ENCODE measurements around the gene SHB.
A peak's percentile ranks its signal among the peaks of the same experiment; 100 is the strongest.

The SHB gene

DNA sequence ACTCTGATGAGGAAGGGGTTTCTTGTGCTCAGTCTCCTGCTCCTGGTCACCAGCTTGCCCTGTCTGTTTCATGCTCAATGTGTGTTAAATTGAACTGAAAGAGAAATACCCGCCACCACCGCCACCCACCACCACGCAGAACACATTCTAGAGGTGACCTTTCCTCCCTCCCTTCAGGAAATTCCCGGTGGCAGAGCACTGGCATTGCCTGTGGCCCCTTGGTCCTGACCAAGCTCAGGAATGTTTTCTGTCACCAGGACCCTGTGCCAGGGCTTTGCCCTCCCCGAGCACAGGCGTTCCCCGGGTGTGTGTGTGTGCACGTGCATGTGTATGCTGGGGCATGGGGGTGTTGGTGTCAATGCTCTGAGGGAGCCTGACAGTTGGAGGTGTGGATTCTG is 154.9 kb downstream of the SHB start:
- Histone ChIP-seq H3K4me2 (ENCODE audit: low read length) (no peak overlapping the region), H3K4me1 (ENCODE audit: insufficient read depth, low read length, severe bottlenecking) (peaks cover 15% of the 10 kb centered on the region), H3F3A (ENCODE audit: insufficient read depth, low read length) (no peaks in the 10 kb centered on the region), H3K9me2 (ENCODE audit: low read depth, low read length) (no peaks in the 10 kb centered on the region), H4K20me1 (ENCODE audit: insufficient read depth, low read length) (no peaks in the 10 kb centered on the region), H3K79me2 (ENCODE audit: insufficient read depth, low read length) (no peaks in the 10 kb centered on the region), H3K9ac (ENCODE audit: low read length) (no peak overlapping the region), H3K27me3 (ENCODE audit: insufficient read depth, low read length) (no peaks in the 10 kb centered on the region), H3K9me3 (ENCODE audit: low read length) (no peaks in the 10 kb centered on the region), H2AFZ (ENCODE audit: low read length) (no peak overlapping the region), H3K36me3 (ENCODE audit: insufficient read depth, low read length) (no peaks in the 10 kb centered on the region), H3K4me3 (ENCODE audit: low read depth, low read length, poor library complexity, severe bottlenecking) (no peak overlapping the region), H3K27ac (ENCODE audit: low read depth, low read length, poor library complexity, severe bottlenecking) (no peak overlapping the region)
- no peak for TF ChIP-seq EZH2 (IDR thresholded peaks at IDR 0.05; ENCODE audit: borderline replicate concordance, low read length)
- TF ChIP-seq, protein P1, sequence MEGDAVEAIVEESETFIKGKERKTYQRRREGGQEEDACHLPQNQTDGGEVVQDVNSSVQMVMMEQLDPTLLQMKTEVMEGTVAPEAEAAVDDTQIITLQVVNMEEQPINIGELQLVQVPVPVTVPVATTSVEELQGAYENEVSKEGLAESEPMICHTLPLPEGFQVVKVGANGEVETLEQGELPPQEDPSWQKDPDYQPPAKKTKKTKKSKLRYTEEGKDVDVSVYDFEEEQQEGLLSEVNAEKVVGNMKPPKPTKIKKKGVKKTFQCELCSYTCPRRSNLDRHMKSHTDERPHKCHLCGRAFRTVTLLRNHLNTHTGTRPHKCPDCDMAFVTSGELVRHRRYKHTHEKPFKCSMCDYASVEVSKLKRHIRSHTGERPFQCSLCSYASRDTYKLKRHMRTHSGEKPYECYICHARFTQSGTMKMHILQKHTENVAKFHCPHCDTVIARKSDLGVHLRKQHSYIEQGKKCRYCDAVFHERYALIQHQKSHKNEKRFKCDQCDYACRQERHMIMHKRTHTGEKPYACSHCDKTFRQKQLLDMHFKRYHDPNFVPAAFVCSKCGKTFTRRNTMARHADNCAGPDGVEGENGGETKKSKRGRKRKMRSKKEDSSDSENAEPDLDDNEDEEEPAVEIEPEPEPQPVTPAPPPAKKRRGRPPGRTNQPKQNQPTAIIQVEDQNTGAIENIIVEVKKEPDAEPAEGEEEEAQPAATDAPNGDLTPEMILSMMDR (IDR thresholded peaks at IDR 0.05; ENCODE audit: low read length) = no peak

DNA sequence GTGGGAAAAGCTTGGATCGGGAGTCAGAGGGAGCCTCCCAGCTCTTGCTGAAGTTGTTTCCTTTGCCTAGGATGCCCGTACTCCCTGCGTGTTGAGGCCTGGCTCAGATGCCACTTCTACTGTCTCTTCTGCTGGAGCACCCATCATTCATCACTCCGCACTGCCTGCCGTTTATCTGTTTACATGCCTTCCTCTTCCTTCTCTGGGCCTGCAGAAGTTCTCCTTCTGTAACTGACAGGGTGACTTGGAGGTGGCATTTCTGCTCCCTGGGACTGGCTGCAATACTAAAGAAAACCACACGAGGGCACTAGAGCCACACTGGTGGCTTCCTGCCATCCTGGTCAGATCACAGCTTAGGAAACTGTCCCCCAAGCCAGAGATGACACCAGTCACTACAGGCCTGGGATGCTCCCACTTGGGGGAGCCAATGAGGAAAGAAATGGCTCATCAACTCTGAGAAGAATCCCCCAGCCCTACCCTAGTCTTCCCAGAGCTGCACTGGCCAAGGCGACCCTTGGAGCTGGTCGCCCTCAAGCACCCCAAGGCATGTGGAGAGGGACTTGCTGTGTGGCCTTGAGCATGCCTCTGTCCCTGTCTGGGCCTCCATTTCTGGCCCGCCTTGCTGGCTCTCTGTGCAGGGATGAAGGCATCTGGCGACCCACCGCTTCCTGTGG is 155.4 kb downstream of the SHB start:
- Histone ChIP-seq H3K4me2 (ENCODE audit: low read length) (no peak overlapping the region), H3K9me3 (ENCODE audit: low read length) (no peaks in the 10 kb centered on the region), H3K27me3 (ENCODE audit: insufficient read depth, low read length) (no peaks in the 10 kb centered on the region), H3F3A (ENCODE audit: insufficient read depth, low read length) (no peaks in the 10 kb centered on the region), H3K9me2 (ENCODE audit: low read depth, low read length) (no peaks in the 10 kb centered on the region), H3K9ac (ENCODE audit: low read length) (no peak overlapping the region), H3K4me3 (ENCODE audit: low read depth, low read length, poor library complexity, severe bottlenecking) (no peak overlapping the region), H3K79me2 (ENCODE audit: insufficient read depth, low read length) (no peaks in the 10 kb centered on the region), H3K36me3 (ENCODE audit: insufficient read depth, low read length) (no peaks in the 10 kb centered on the region), H2AFZ (ENCODE audit: low read length) (no peak overlapping the region), H3K27ac (ENCODE audit: low read depth, low read length, poor library complexity, severe bottlenecking) (no peak overlapping the region), H3K4me1 (ENCODE audit: insufficient read depth, low read length, severe bottlenecking) (peaks cover 15% of the 10 kb centered on the region), H4K20me1 (ENCODE audit: insufficient read depth, low read length) (no peaks in the 10 kb centered on the region)
- TF ChIP-seq, protein P1 (IDR thresholded peaks at IDR 0.05; ENCODE audit: low read length) = peak; percentile 98
- TF ChIP-seq EZH2 (IDR thresholded peaks at IDR 0.05; ENCODE audit: borderline replicate concordance, low read length) = no peak

DNA sequence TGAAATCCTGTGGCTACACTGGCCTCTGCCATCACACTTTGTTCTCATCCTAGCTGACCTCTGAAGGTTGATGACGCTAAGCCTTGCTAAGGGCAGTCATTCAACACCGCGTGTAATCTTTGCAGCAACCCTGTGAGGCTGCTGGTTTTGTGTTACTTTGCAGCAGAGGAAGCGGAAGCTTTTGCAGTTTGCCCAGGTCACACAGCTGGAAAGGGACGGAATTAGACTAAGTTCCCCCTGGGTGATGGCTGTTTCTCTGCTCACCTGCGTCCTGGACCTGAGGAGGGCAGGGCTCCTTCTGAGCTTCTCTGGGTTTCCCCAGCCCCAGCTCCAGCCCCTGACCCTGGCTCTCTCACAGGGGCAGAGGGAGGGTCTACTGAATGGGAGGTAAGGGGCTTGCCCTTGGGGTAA is 157.8 kb downstream of the SHB start:
- Histone ChIP-seq H3K4me1 (ENCODE audit: insufficient read depth, low read length, severe bottlenecking) (peaks cover 15% of the 10 kb centered on the region), H3K9me2 (ENCODE audit: low read depth, low read length) (no peaks in the 10 kb centered on the region), H3K79me2 (ENCODE audit: insufficient read depth, low read length) (no peaks in the 10 kb centered on the region), H3K4me2 (ENCODE audit: low read length) (peak overlapping the region; percentile 74), H3K9me3 (ENCODE audit: low read length) (no peaks in the 10 kb centered on the region), H2AFZ (ENCODE audit: low read length) (0 out of 2 replicates have a peak overlapping the region, but pooled peaks have one; percentile 62), H3F3A (ENCODE audit: insufficient read depth, low read length) (no peaks in the 10 kb centered on the region), H4K20me1 (ENCODE audit: insufficient read depth, low read length) (no peaks in the 10 kb centered on the region), H3K27ac (ENCODE audit: low read depth, low read length, poor library complexity, severe bottlenecking) (peak overlapping the region; percentile 55), H3K9ac (ENCODE audit: low read length) (peak overlapping the region; percentile 62), H3K4me3 (ENCODE audit: low read depth, low read length, poor library complexity, severe bottlenecking) (peak overlapping the region; percentile 68), H3K27me3 (ENCODE audit: insufficient read depth, low read length) (no peaks in the 10 kb centered on the region), H3K36me3 (ENCODE audit: insufficient read depth, low read length) (no peaks in the 10 kb centered on the region)
- TF ChIP-seq EZH2 (IDR thresholded peaks at IDR 0.05; ENCODE audit: borderline replicate concordance, low read length) = no peak
- TF ChIP-seq, protein P1 (IDR thresholded peaks at IDR 0.05; ENCODE audit: low read length) = no peak

Data from OCI-LY1 (cell line).